H1 (cell line): ENCODE data around the gene SLC25A5. TPM values are rescaled to one million over a fixed set of nuclear protein-coding genes. Genes with fewer than 3 reads are reported as not detected.

Source experiments
- BRCA1 ChIP-seq: IDR thresholded peaks from 2 replicates; pipeline ENCODE4 v1.6.1; 2012; ENCODE audit warnings: low read depth, low read length, improper control_type of control experiment
- CBX5 ChIP-seq: fragments of 300-800, 300-1000 bp; sonication (generic); IDR thresholded peaks from 2 replicates; pipeline ENCODE4 v1.7.1; 2016; ENCODE audit warnings: antibody characterized with exemption, low read length, low read depth
- CHD1 ChIP-seq: IDR thresholded peaks from 2 replicates; pipeline ENCODE4 v1.6.1; 2012; ENCODE audit warnings: low read depth, low read length, improper control_type of control experiment
- EP300 ChIP-seq, 2 experiments: IDR thresholded peaks; 1 replicate in 1 of 2; 2 replicates in 1 of 2; pipeline ENCODE4 v1.6.1; 2011 to 2012; ENCODE audit warnings: low read depth in 2 of 2, low read length in 2 of 2, mild to moderate bottlenecking in 2 of 2, borderline replicate concordance in 1 of 2, inconsistent platforms in 1 of 2, moderate library complexity in 1 of 2
- FOSL1 ChIP-seq: IDR thresholded peaks from 2 replicates; pipeline ENCODE4 v1.6.1; 2011; ENCODE audit warnings: mild to moderate bottlenecking, low read depth, low read length, moderate library complexity; ENCODE audit not compliant: insufficient read depth
- PHF8 ChIP-seq: fragments of 200-600 bp; sonication (generic); conservative IDR thresholded peaks from 2 replicates; pipeline ENCODE4 v1.7.1; 2012; ENCODE audit warnings: low read depth, mild to moderate bottlenecking, inconsistent platforms, low read length, moderate library complexity
- POU5F1 ChIP-seq: IDR thresholded peaks from 2 replicates; pipeline ENCODE4 v1.6.1; 2011; ENCODE audit warnings: low read depth, mild to moderate bottlenecking, low read length, moderate library complexity
- SIX5 ChIP-seq: IDR thresholded peaks from 2 replicates; pipeline ENCODE4 v1.6.1; 2011; ENCODE audit warnings: mild to moderate bottlenecking, low read depth, low read length
- SUZ12 ChIP-seq: fragments of 200-600 bp; sonication (generic); IDR thresholded peaks from 2 replicates; pipeline ENCODE4 v1.6.1; 2012; ENCODE audit warnings: mild to moderate bottlenecking, inconsistent platforms, low read length, moderate library complexity, mixed read lengths
- TAF7 ChIP-seq: optimal IDR thresholded peaks from 2 replicates; pipeline ENCODE3; 2011; ENCODE audit warnings: low read depth, mild to moderate bottlenecking, inconsistent platforms, low read length, moderate library complexity, borderline replicate concordance
- polyA plus RNA-seq, 7 experiments: library from polyadenylated mRNA; depleted of rRNA in 3 of 7; stranded (reverse) in 5 of 7; unstranded in 2 of 7; fragments of >200 nt in 5 of 7; fragments of 200-250 nt in 2 of 7; gene quantifications; 1 replicate in 5 of 7; 2 replicates in 1 of 7; 4 replicates in 1 of 7; pipeline versions ENCODE4 v1.2.1 to v1.2.3, GENCODE V29; 2011 to 2013; ENCODE audit warnings: missing spikeins in 2 of 7, mixed read lengths in 2 of 7
- total RNA-seq: library from RNA; stranded (reverse); fragmentation: NEBNext Ultra II Directional; extraction: Animal tissue kit (Norgen Biotek cat#: 25700); gene quantifications from 2 replicates; pipeline ENCODE4 v1.2.1, GENCODE V29; 2021

Gene SLC25A5
- total and polyA plus RNA-seq, 2 of the 8 experiments (the other 6 are each of a cell fraction or from before 2014, with no cell fraction given), result 512 to 727 TPM

- TF ChIP-seq BRCA1, result no peak
- TF ChIP-seq TAF7, result no peak
- TF ChIP-seq CHD1, result no peak
- TF ChIP-seq EP300 (IDR thresholded peaks at IDR 0.05; ENCODE audit: borderline replicate concordance in 1 of 2, low read depth in 2 of 2, low read length in 2 of 2), result no peak
- TF ChIP-seq CBX5, result no peak
- TF ChIP-seq POU5F1, result no peak
- no peak for TF ChIP-seq FOSL1
- no peak for TF ChIP-seq SIX5
- TF ChIP-seq SUZ12, result no peak
- TF ChIP-seq PHF8, result no peak
Observed at GRCh38 chrX:119500061-119500800, 32.0 kb downstream of the SLC25A5 start (continued).
